ENCODE results near the gene IL23R. TPM values are rescaled to one million over a fixed set of nuclear protein-coding genes. Genes with fewer than 3 reads are reported as not detected.

IL23R gene
- total and polyA plus RNA-seq, 2 donors (not counting 1 experiment from before 2014, with no cell fraction given), result not detected

GRCh38 chr1:67274623-67275325, 108.5 kb downstream of the IL23R start:
- no peak overlapping the region for H3K27ac ChIP-seq (ENCODE audit: low read length in 2 of 2)
- no peak overlapping the region for H3K27ac Mint-ChIP-seq
- TF ChIP-seq EZH2 (IDR thresholded peaks at IDR 0.05; ENCODE audit: borderline replicate concordance, insufficient read depth, low read depth, low read length, poor library complexity, severe bottlenecking), result no peak
- no peak for TF ChIP-seq CTCF (IDR thresholded peaks at IDR 0.05)
- H2AFZ ChIP-seq (ENCODE audit: insufficient read depth, low read depth, low read length, poor library complexity, severe bottlenecking), result no peak overlapping the region
- WGBS (ENCODE audit: insufficient coverage), result 94% methylated on average over 3 of the region's 5 CpGs
- no peak overlapping the region for H3K4me3 ChIP-seq (ENCODE audit: control extremely low read depth in 1 of 5, extremely low read depth in 1 of 5, insufficient read depth in 1 of 5, low read depth in 2 of 5, low read length in 4 of 5)
- intact Hi-C loops (cut with micrococcal nuclease), result no loop called here
- H4K20me1 ChIP-seq (ENCODE audit: control insufficient read depth, insufficient read depth, low read length, poor library complexity, severe bottlenecking), result no peaks in the 10 kb centered on the region
- H3K36me3 ChIP-seq (replicated peaks in 1 of 2; ENCODE audit: control extremely low read depth in 1 of 2, control insufficient read depth in 1 of 2, extremely low read depth in 1 of 2, insufficient read depth in 2 of 2, low read length in 1 of 2), result no peaks in the 10 kb centered on the region
- H3K9me3 Mint-ChIP-seq (ENCODE audit: insufficient read depth), result peaks cover 5% of the 10 kb centered on the region
- no peak overlapping the region for H3K4me2 ChIP-seq (replicated peaks; ENCODE audit: low read depth, low read length, poor library complexity, severe bottlenecking)
- CTCF ChIA-PET, result no interaction called here
- H3K4me1 ChIP-seq (ENCODE audit: control insufficient read depth in 2 of 2, insufficient read depth in 2 of 2, low read length in 2 of 2), result no peaks in the 10 kb centered on the region
- H3K4me1 Mint-ChIP-seq, result no peaks in the 10 kb centered on the region
- H3K79me2 ChIP-seq (ENCODE audit: control insufficient read depth, insufficient read depth, low read length), result no peaks in the 10 kb centered on the region
- peaks cover 0 to 3% (median 0%) of the 10 kb centered on the region in 3 donors for H3K9me3 ChIP-seq (ENCODE audit: control extremely low read depth in 1 of 3, control insufficient read depth in 2 of 3, insufficient read depth in 1 of 3, low read length in 2 of 3)
- ATAC-seq (ENCODE audit: low read depth) (no peak), DNase-seq (no peak)
- no peaks in the 10 kb centered on the region for H3K27me3 ChIP-seq (replicated peaks in 1 of 4; ENCODE audit: control extremely low read depth in 1 of 4, control insufficient read depth in 3 of 4, insufficient read depth in 4 of 4, low read length in 3 of 4)
- POLR2A ChIA-PET, result no interaction called here
- H3K9ac ChIP-seq (ENCODE audit: low read length), result no peak overlapping the region
- H3K4me3 Mint-ChIP-seq, result no peak overlapping the region
- peaks cover 10% of the 10 kb centered on the region for H3K27me3 Mint-ChIP-seq

- CTCF ChIA-PET, result no interaction called here
- TF ChIP-seq CTCF (IDR thresholded peaks at IDR 0.05) (no peak), EZH2 (IDR thresholded peaks at IDR 0.05; ENCODE audit: borderline replicate concordance, insufficient read depth, low read depth, low read length, poor library complexity, severe bottlenecking) (no peak)
- POLR2A ChIA-PET, result no interaction called here
Measured at GRCh38 chr1:67280696-67281095, 114.4 kb downstream of the IL23R start.

More at GRCh38 chr1:67280696-67281095, 114.4 kb downstream of the IL23R start:
- H4K20me1 ChIP-seq (ENCODE audit: control insufficient read depth, insufficient read depth, low read length, poor library complexity, severe bottlenecking), result no peaks in the 10 kb centered on the region
- no peak overlapping the region for H3K9ac ChIP-seq (ENCODE audit: low read length)
- no peaks in the 10 kb centered on the region for H3K36me3 ChIP-seq (replicated peaks in 1 of 2; ENCODE audit: control extremely low read depth in 1 of 2, control insufficient read depth in 1 of 2, extremely low read depth in 1 of 2, insufficient read depth in 2 of 2, low read length in 1 of 2)
- H3K27me3 ChIP-seq (replicated peaks in 1 of 4; ENCODE audit: control extremely low read depth in 1 of 4, control insufficient read depth in 3 of 4, insufficient read depth in 4 of 4, low read length in 3 of 4), result no peaks in the 10 kb centered on the region
- no CpG with 5 or more reads among the region's 5 CpGs for WGBS (ENCODE audit: insufficient coverage)
- no peak overlapping the region for H3K4me2 ChIP-seq (replicated peaks; ENCODE audit: low read depth, low read length, poor library complexity, severe bottlenecking)
- no peak overlapping the region for H3K4me3 Mint-ChIP-seq
- H3K27ac ChIP-seq (ENCODE audit: low read length in 2 of 2), result no peak overlapping the region
- H2AFZ ChIP-seq (ENCODE audit: insufficient read depth, low read depth, low read length, poor library complexity, severe bottlenecking), result no peak overlapping the region
- H3K9me3 ChIP-seq (ENCODE audit: control extremely low read depth in 1 of 3, control insufficient read depth in 2 of 3, insufficient read depth in 1 of 3, low read length in 2 of 3), result no peaks in the 10 kb centered on the region
- no peaks in the 10 kb centered on the region for H3K79me2 ChIP-seq (ENCODE audit: control insufficient read depth, insufficient read depth, low read length)
- intact Hi-C loops (cut with micrococcal nuclease), result no loop called here
- no peak overlapping the region for H3K4me3 ChIP-seq (ENCODE audit: control extremely low read depth in 1 of 5, extremely low read depth in 1 of 5, insufficient read depth in 1 of 5, low read depth in 2 of 5, low read length in 4 of 5)
- no peak for DNase-seq
- no peaks in the 10 kb centered on the region for H3K4me1 ChIP-seq (ENCODE audit: control insufficient read depth in 2 of 2, insufficient read depth in 2 of 2, low read length in 2 of 2)
- peaks cover 16% of the 10 kb centered on the region for H3K27me3 Mint-ChIP-seq
- peaks cover 2% of the 10 kb centered on the region for H3K4me1 Mint-ChIP-seq
- H3K9me3 Mint-ChIP-seq (ENCODE audit: insufficient read depth), result no peaks in the 10 kb centered on the region
- H3K27ac Mint-ChIP-seq, result no peak overlapping the region
- ATAC-seq (ENCODE audit: low read depth), result no peak
